ENCODE data around the gene KCTD16. TPM values are rescaled to one million over a fixed set of nuclear protein-coding genes. Genes with fewer than 3 reads are reported as not detected.
A peak's percentile ranks its signal among the peaks of the same experiment; 100 is the strongest.

Gene KCTD16
- total and polyA plus RNA-seq, 2 experiments from 2014 or later, result 0.45 to 3.4 TPM

DNA sequence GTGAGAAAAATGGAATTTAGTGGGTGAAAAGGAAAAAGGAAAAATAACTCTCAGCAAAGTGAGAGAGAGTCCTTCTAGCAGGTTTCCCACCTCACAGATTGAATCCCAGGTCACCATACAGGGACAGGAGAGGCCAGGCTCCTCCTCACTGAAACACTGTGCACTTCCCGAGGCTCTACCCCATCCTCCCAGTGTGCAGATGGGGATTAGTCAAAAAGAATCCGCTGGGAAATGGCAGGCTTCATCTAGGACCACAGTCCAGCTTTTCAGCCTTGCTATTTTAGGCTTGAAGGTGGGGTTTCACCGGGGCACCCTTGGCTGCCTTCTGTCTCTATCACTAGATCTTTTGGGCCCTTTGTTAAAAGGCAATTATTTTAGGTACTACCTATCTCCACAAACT, 48.0 kb upstream of the KCTD16 start:
- Histone ChIP-seq H3K9me2 (replicated peaks; ENCODE audit: insufficient read depth) (no peaks in the 10 kb centered on the region), H2AFZ (no peak overlapping the region), H3K4me2 (no peak overlapping the region), H3K27me3 (no peaks in the 10 kb centered on the region), H3K36me3 (replicated peaks; ENCODE audit: insufficient read depth, low read depth) (no peaks in the 10 kb centered on the region), H3K27ac (no peak overlapping the region), H3K79me2 (no peaks in the 10 kb centered on the region), H3K4me3 (no peak overlapping the region), H4K20me1 (ENCODE audit: insufficient read depth, poor library complexity, severe bottlenecking) (no peaks in the 10 kb centered on the region), H3K4me1 (ENCODE audit: insufficient read depth) (peaks cover 13% of the 10 kb centered on the region), H3K9me3 (ENCODE audit: low read depth) (no peaks in the 10 kb centered on the region)
- no peak for DNase-seq (ENCODE audit: low spot score)
- no peak for TF ChIP-seq EZH2phosphoT487 (IDR thresholded peaks at IDR 0.05; ENCODE audit: low read depth, severe bottlenecking, unreplicated experiment)
- TF ChIP-seq, protein P1, sequence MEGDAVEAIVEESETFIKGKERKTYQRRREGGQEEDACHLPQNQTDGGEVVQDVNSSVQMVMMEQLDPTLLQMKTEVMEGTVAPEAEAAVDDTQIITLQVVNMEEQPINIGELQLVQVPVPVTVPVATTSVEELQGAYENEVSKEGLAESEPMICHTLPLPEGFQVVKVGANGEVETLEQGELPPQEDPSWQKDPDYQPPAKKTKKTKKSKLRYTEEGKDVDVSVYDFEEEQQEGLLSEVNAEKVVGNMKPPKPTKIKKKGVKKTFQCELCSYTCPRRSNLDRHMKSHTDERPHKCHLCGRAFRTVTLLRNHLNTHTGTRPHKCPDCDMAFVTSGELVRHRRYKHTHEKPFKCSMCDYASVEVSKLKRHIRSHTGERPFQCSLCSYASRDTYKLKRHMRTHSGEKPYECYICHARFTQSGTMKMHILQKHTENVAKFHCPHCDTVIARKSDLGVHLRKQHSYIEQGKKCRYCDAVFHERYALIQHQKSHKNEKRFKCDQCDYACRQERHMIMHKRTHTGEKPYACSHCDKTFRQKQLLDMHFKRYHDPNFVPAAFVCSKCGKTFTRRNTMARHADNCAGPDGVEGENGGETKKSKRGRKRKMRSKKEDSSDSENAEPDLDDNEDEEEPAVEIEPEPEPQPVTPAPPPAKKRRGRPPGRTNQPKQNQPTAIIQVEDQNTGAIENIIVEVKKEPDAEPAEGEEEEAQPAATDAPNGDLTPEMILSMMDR (IDR thresholded peaks at IDR 0.05; ENCODE audit: poor library complexity), result no peak
- no peak for TF ChIP-seq EZH2 (IDR thresholded peaks at IDR 0.05; ENCODE audit: borderline replicate concordance)
- WGBS (ENCODE audit: low lambda C conversion rate, missing lambda C conversion rate), result 72% methylated on average over 3 of the region's 3 CpGs

DNA sequence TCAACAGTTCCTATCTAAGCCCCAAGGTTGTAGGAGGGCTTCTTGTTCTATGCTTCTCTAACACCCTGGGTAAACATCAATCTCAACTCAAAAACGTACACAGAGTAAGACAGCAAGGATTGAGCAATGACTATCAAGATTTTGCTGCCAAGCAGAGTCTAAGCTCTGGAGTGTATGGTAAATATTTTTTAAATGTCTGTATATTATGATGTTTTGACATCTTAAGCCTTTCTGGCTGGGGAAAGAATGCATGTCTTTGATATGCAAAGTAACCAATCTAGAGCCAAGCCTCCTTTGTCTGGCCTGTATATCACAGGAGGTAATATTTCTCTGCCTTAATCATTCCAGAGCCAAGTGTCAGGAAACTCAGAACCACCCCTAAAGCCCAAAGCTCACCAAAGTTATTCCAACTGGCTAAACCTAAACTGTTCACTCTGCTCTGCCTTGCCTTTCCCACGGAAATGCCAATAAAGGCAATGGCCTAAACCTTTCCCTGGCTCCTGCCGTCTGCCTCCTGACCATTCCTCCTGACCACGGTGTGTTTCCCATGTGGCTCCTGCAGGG, 45.4 kb upstream of the KCTD16 start:
- no peaks in the 10 kb centered on the region for H4K20me1 ChIP-seq (ENCODE audit: insufficient read depth, poor library complexity, severe bottlenecking)
- no peak overlapping the region for H3K4me3 ChIP-seq
- no peaks in the 10 kb centered on the region for H3K36me3 ChIP-seq (replicated peaks; ENCODE audit: insufficient read depth, low read depth)
- DNase-seq (ENCODE audit: low spot score), result peak; percentile 28
- H3K4me2 ChIP-seq, result no peak overlapping the region
- no peaks in the 10 kb centered on the region for H3K27me3 ChIP-seq
- peaks cover 13% of the 10 kb centered on the region for H3K4me1 ChIP-seq (ENCODE audit: insufficient read depth)
- H3K9me2 ChIP-seq (replicated peaks; ENCODE audit: insufficient read depth), result no peaks in the 10 kb centered on the region
- no peaks in the 10 kb centered on the region for H3K9me3 ChIP-seq (ENCODE audit: low read depth)
- 37% methylated on average over 4 of the region's 4 CpGs for WGBS (ENCODE audit: low lambda C conversion rate, missing lambda C conversion rate)
- peak overlapping the region; percentile 63 for H3K27ac ChIP-seq
- H3K79me2 ChIP-seq, result no peaks in the 10 kb centered on the region
- H2AFZ ChIP-seq, result no peak overlapping the region
- TF ChIP-seq EZH2phosphoT487 (IDR thresholded peaks at IDR 0.05; ENCODE audit: low read depth, severe bottlenecking, unreplicated experiment), result no peak
- TF ChIP-seq, protein P1 (IDR thresholded peaks at IDR 0.05; ENCODE audit: poor library complexity), result no peak
- no peak for TF ChIP-seq EZH2 (IDR thresholded peaks at IDR 0.05; ENCODE audit: borderline replicate concordance)

DNA sequence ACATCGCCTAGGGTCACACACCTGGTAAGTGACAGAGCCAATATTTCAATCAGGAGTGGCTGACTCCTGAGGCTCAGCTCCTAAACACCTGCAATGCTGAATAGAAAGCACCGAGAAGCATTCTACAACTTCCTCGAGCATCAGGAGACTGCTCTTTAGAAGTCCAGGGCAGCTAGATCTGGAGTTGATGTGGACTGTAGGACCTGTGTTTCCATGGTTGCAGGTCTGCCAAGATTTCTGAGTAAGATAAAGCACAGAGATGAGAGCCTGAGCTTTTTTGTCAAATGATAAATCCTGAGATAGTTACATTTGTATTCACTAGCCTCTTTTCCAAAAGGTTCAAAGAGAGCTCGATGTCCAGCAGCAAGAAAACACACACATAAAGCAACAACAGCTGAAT, 44.0 kb upstream of the KCTD16 start:
- WGBS (ENCODE audit: low lambda C conversion rate, missing lambda C conversion rate), result 91% methylated on average over 4 of the region's 4 CpGs
- DNase-seq (ENCODE audit: low spot score), result no peak

More for the DNA sequence above, 44.0 kb upstream of the KCTD16 start:
- Histone ChIP-seq H2AFZ (no peak overlapping the region), H3K36me3 (replicated peaks; ENCODE audit: insufficient read depth, low read depth) (no peaks in the 10 kb centered on the region), H3K27me3 (no peaks in the 10 kb centered on the region), H3K4me2 (no peak overlapping the region), H3K9me2 (replicated peaks; ENCODE audit: insufficient read depth) (no peaks in the 10 kb centered on the region), H3K79me2 (no peaks in the 10 kb centered on the region), H3K4me3 (no peak overlapping the region), H3K4me1 (ENCODE audit: insufficient read depth) (peaks cover 13% of the 10 kb centered on the region), H4K20me1 (ENCODE audit: insufficient read depth, poor library complexity, severe bottlenecking) (no peaks in the 10 kb centered on the region), H3K27ac (no peak overlapping the region), H3K9me3 (ENCODE audit: low read depth) (no peaks in the 10 kb centered on the region)
- TF ChIP-seq, protein P1 (IDR thresholded peaks at IDR 0.05; ENCODE audit: poor library complexity), result no peak
